GM12873 (cell line): ENCODE results near the gene PCDHA1.

ENCODE experiments used
- TF ChIP-seq, protein P1 (sequence below): IDR thresholded peaks from 2 replicates; pipeline ENCODE4 v1.5.1; 2012; ENCODE audit warnings: low read depth, mild to moderate bottlenecking, moderate library complexity, low read length, control low read depth; ENCODE audit not compliant: insufficient read depth; ENCODE audit errors: missing control alignments

PCDHA1 gene

DNA sequence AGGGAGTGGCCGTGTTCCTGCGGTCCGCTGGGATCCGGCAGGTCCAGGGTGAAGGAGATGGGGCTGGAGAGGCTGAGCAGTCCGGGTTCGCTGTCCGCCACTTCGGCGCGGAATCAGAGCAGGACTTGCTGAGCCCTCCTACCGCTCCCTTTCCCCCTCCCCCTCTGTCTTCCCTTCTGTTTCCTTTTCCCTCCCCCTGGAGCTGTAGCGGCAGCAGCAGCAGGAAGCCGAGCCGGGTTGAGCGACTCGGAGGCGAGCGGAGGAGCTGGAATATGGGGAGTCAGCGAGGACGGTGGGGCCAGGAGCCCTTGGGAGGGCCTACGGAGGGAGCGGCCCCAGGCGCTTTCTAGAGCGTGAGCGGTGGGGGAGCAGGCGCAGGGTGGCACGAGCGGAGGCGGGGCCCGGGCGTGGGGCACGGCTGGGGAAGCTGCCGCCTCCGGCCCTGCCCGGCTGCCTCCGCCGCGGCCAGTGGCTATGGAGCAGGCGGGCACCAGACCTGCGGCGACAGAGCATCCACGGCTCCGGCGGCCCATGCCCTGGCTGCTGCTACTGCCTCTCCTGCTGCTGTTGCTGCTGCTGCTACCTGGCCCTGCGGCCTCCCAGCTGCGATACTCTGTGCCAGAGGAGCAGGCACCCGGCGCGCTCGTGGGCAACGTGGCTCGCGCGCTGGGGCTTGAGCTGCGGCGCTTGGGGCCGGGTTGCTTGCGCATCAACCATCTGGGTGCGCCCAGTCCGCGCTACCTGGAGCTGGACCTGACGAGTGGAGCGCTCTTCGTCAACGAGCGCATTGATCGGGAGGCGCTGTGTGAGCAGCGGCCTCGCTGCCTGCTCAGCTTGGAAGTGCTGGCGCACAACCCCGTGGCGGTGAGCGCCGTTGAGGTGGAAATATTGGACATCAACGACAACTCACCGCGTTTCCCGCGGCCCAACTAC lies 180.6 kb downstream of the PCDHA1 start, which contains the start of gene PCDHAC2:
Gene PCDHAC2 (plus strand): TSS at position 184 of the 933 bp plus-strand sequence. CDS start 291 bp downstream, at position 475.
- TF ChIP-seq, protein P1, sequence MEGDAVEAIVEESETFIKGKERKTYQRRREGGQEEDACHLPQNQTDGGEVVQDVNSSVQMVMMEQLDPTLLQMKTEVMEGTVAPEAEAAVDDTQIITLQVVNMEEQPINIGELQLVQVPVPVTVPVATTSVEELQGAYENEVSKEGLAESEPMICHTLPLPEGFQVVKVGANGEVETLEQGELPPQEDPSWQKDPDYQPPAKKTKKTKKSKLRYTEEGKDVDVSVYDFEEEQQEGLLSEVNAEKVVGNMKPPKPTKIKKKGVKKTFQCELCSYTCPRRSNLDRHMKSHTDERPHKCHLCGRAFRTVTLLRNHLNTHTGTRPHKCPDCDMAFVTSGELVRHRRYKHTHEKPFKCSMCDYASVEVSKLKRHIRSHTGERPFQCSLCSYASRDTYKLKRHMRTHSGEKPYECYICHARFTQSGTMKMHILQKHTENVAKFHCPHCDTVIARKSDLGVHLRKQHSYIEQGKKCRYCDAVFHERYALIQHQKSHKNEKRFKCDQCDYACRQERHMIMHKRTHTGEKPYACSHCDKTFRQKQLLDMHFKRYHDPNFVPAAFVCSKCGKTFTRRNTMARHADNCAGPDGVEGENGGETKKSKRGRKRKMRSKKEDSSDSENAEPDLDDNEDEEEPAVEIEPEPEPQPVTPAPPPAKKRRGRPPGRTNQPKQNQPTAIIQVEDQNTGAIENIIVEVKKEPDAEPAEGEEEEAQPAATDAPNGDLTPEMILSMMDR, result no peak

DNA sequence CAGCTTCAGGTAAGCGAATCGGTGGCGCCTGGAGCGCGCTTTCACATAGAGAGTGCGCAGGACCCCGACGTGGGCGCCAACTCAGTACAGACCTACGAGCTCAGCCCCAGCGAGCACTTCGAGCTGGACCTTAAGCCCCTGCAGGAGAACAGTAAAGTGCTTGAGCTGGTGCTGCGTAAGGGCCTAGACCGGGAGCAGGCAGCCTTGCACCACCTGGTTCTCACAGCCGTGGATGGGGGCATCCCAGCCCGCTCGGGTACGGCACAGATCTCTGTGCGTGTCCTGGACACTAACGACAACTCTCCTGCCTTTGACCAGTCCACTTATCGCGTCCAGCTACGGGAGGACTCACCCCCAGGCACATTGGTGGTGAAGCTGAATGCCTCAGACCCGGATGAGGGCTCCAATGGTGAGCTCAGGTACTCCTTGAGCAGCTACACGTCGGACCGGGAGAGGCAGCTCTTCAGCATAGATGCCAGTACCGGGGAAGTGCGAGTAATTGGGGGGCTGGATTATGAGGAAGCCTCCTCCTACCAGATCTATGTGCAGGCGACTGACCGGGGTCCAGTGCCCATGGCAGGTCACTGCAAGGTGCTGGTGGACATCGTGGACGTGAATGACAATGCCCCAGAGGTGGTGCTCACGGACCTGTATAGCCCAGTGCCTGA lies 181.4 kb downstream of the PCDHA1 start:
- TF ChIP-seq, protein P1, result no peak

DNA sequence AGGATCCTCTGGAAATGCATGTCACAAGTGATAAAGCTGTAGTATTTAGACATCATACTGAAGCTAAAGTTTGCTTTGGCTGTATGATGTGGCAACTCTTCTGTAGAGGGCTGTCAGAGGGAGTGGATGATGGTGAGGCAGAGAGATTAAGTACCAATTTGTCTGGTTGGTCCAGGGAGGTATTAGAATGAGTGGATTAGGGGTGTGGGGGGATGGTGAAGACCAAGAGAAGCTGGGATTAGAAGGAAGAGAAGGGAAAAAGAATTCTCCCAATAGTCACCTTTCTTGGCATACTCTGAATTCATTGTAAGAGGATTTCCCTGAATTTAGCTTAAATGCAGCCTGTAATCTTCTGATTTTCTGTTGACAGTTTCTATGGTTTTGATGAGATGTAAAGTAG lies 183.9 kb downstream of the PCDHA1 start:
- TF ChIP-seq, protein P1, result no peak

GRCh38 chr5:140973550-140973949 lies 187.6 kb downstream of the PCDHA1 start:
- TF ChIP-seq, protein P1, result no peak

DNA sequence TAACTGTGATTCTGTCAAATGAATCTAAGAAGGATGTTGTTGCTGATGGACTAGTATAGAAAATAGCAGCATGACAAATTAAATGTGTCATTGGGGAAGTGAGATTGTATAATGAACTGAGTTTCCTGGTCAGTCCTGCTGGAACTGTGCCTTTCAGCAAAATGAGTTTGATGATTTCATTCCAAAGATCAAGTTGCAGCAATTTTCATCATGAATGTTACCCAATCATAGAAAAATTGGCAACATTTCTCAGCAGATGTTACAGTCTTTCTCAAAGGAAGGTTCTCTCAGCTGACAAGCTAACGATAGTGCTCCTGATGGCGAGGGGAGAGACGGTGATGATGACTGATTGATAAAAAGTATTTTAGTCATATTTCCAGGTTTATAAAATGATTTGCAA lies 191.1 kb downstream of the PCDHA1 start:
- TF ChIP-seq, protein P1, result no peak

DNA sequence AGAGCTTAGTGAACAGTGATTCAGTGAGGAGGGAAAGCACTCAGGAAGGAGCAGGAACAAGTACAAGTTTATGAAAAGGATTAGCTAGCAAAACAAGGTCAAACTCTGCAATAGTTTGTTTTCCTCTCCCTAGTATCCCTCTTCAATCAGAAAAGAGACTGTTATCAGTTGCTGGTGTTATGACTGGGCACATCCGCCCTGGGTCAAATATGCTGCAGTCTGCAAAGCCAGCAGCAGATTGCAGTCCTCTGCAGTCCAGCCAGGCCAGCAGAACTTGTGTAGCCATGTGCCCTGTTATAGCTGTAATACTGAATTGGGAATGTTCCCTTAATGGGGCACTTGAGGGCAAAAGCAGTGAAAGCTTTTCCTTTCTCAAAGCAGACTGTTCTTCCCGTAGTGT lies 192.3 kb downstream of the PCDHA1 start:
- TF ChIP-seq, protein P1, result no peak

GRCh38 chr5:140978983-140979382 lies 193.0 kb downstream of the PCDHA1 start:
- TF ChIP-seq, protein P1, result no peak
